HEK293 (cell line): ENCODE results near the gene WDPCP.

ENCODE experiments used
- CTCF ChIA-PET: fragments of 350-600 bp; formaldehyde crosslinking; extraction: SDS; loops from one replicate; lab custom pipeline; 2021; ENCODE audit warnings: antibody characterized with exemption; lab: Yijun Ruan, JAX
- POLR2A ChIA-PET: fragments of 300-600 bp; formaldehyde crosslinking; extraction: SDS; loops from one replicate; lab custom pipeline; 2020; ENCODE audit warnings: antibody characterized with exemption, inconsistent platforms; lab: Yijun Ruan, JAX
- H3K27ac ChIP-seq: fragments of 200-500 bp; sonication (Bioruptor generic); 2 replicates; pipeline ENCODE4 v1.5.1; 2014; ENCODE audit warnings: low read depth, low read length, control low read depth, inconsistent platforms; ENCODE audit errors: extremely low read depth
- H3K36me3 ChIP-seq, 2 experiments: fragments of 200-500 bp in 1 of 2; sonication (Bioruptor generic) in 1 of 2; 1 replicate in 1 of 2; 2 replicates in 1 of 2; pipeline ENCODE4 v1.5.1; 2014 to 2017; ENCODE audit warnings: inconsistent platforms in 2 of 2, low read length in 2 of 2; ENCODE audit not compliant: control insufficient read depth in 2 of 2, insufficient read depth in 1 of 2
- H3K4me1 ChIP-seq: fragments of 200-500 bp; sonication (Bioruptor generic); 2 replicates; pipeline ENCODE4 v1.5.1; 2014; ENCODE audit warnings: mild to moderate bottlenecking, low read length, inconsistent platforms; ENCODE audit not compliant: control insufficient read depth, insufficient read depth
- H3K4me3 ChIP-seq: 2 replicates; pipeline ENCODE4 v1.5.1; 2011; ENCODE audit warnings: low read depth, mild to moderate bottlenecking, control low read depth, low read length, moderate library complexity
- H3K9me3 ChIP-seq: fragments of 200-500 bp; sonication (Bioruptor generic); 2 replicates; pipeline ENCODE4 v1.5.1; 2014; ENCODE audit warnings: low read depth, low read length, inconsistent platforms; ENCODE audit not compliant: control insufficient read depth, insufficient read depth
- GLIS2 ChIP-seq: fragments of 450-650 bp; formaldehyde crosslinking; IDR thresholded peaks from 2 replicates; pipeline ENCODE4 v1.5.1; 2016; ENCODE audit warnings: missing biosample characterization, missing genetic modification characterization
- KLF16 ChIP-seq: fragments of 450-650 bp; formaldehyde crosslinking; IDR thresholded peaks from 2 replicates; pipeline ENCODE4 v1.5.1; 2017; ENCODE audit warnings: missing biosample characterization, missing genetic modification characterization
- KLF8 ChIP-seq: fragments of 450-650 bp; formaldehyde crosslinking; IDR thresholded peaks from 2 replicates; pipeline ENCODE4 v1.5.1; 2016; ENCODE audit warnings: missing biosample characterization, missing genetic modification characterization
- SP3 ChIP-seq: fragments of 450-650 bp; formaldehyde crosslinking; IDR thresholded peaks from 2 replicates; pipeline ENCODE4 v1.5.1; 2016; ENCODE audit warnings: missing biosample characterization, missing genetic modification characterization
- TCF7L2 ChIP-seq: IDR thresholded peaks from 2 replicates; pipeline ENCODE4 v1.6.1; 2011; ENCODE audit warnings: low read depth, mild to moderate bottlenecking, inconsistent platforms, low read length, moderate library complexity, borderline replicate concordance
- YY1 ChIP-seq: fragments of 450-650 bp; formaldehyde crosslinking; IDR thresholded peaks from 2 replicates; pipeline ENCODE4 v1.5.1; 2018; ENCODE audit warnings: missing biosample characterization, missing genetic modification characterization
- ZBTB26 ChIP-seq: fragments of 450-650 bp; formaldehyde crosslinking; optimal IDR thresholded peaks from 2 replicates; pipeline ENCODE3; 2016; ENCODE audit warnings: missing biosample characterization, mild to moderate bottlenecking, missing genetic modification characterization
- ZBTB8A ChIP-seq: fragments of 450-650 bp; formaldehyde crosslinking; IDR thresholded peaks from 2 replicates; pipeline ENCODE4 v1.5.1; 2016; ENCODE audit warnings: missing biosample characterization, missing genetic modification characterization
- ZFP37 ChIP-seq: fragments of 450-650 bp; formaldehyde crosslinking; IDR thresholded peaks from 2 replicates; pipeline ENCODE4 v1.5.1; 2016; ENCODE audit warnings: missing biosample characterization, missing genetic modification characterization
- ZNF138 ChIP-seq: fragments of 450-650 bp; formaldehyde crosslinking; IDR thresholded peaks from 2 replicates; pipeline ENCODE4 v1.5.1; 2016; ENCODE audit warnings: missing biosample characterization, missing genetic modification characterization, borderline replicate concordance
- ZNF214 ChIP-seq: fragments of 450-650 bp; formaldehyde crosslinking; IDR thresholded peaks from 2 replicates; pipeline ENCODE4 v1.5.1; 2017; ENCODE audit warnings: missing biosample characterization, mild to moderate bottlenecking, missing genetic modification characterization, borderline replicate concordance
- ZNF302 ChIP-seq: fragments of 450-650 bp; formaldehyde crosslinking; IDR thresholded peaks from 2 replicates; pipeline ENCODE4 v1.5.1; 2016; ENCODE audit warnings: missing biosample characterization, missing genetic modification characterization, low read depth
- ZNF350 ChIP-seq: fragments of 450-650 bp; formaldehyde crosslinking; IDR thresholded peaks from 2 replicates; pipeline ENCODE4 v1.5.0; 2017; ENCODE audit warnings: missing biosample characterization, mild to moderate bottlenecking, missing genetic modification characterization
- ZNF394 ChIP-seq: fragments of 450-650 bp; formaldehyde crosslinking; IDR thresholded peaks from 2 replicates; pipeline ENCODE4 v1.5.1; 2016; ENCODE audit warnings: missing biosample characterization, missing genetic modification characterization, mild to moderate bottlenecking, moderate library complexity, borderline replicate concordance
- ZNF501 ChIP-seq: fragments of 450-650 bp; formaldehyde crosslinking; IDR thresholded peaks from 2 replicates; pipeline ENCODE4 v1.5.1; 2016; ENCODE audit warnings: missing biosample characterization, missing genetic modification characterization
- ZNF521 ChIP-seq: fragments of 450-650 bp; formaldehyde crosslinking; IDR thresholded peaks from 2 replicates; pipeline ENCODE4 v1.5.1; 2017; ENCODE audit warnings: missing biosample characterization, mild to moderate bottlenecking, missing genetic modification characterization
- ZNF544 ChIP-seq: fragments of 450-650 bp; formaldehyde crosslinking; IDR thresholded peaks from 2 replicates; pipeline ENCODE4 v1.5.0; 2017; ENCODE audit warnings: missing biosample characterization, missing genetic modification characterization
- ZNF558 ChIP-seq: fragments of 450-650 bp; formaldehyde crosslinking; IDR thresholded peaks from 2 replicates; pipeline ENCODE4 v1.5.1; 2016; ENCODE audit warnings: missing biosample characterization, missing genetic modification characterization
- ZNF610 ChIP-seq: fragments of 450-650 bp; formaldehyde crosslinking; IDR thresholded peaks from 2 replicates; pipeline ENCODE4 v1.5.1; 2016; ENCODE audit warnings: missing biosample characterization, missing genetic modification characterization, borderline replicate concordance
- ZNF768 ChIP-seq: fragments of 450-650 bp; formaldehyde crosslinking; IDR thresholded peaks from 2 replicates; pipeline ENCODE4 v1.5.1; 2018; ENCODE audit warnings: missing biosample characterization, mild to moderate bottlenecking, missing genetic modification characterization
- ZNF777 ChIP-seq: fragments of 450-650 bp; formaldehyde crosslinking; IDR thresholded peaks from 2 replicates; pipeline ENCODE4 v1.5.1; 2017; ENCODE audit warnings: missing biosample characterization, missing genetic modification characterization, borderline replicate concordance
- TF ChIP-seq, protein P1 (sequence below): fragments of 450-650 bp; formaldehyde crosslinking; IDR thresholded peaks from 2 replicates; pipeline ENCODE4 v1.5.0; 2017; ENCODE audit warnings: missing biosample characterization, missing genetic modification characterization, borderline replicate concordance

Gene WDPCP

GRCh38 chr2:63073994-63074393 lies 514.3 kb downstream of the WDPCP start:
- Histone ChIP-seq H3K36me3 (no peaks in the 10 kb centered on the region), H3K27ac (no peak overlapping the region), H3K9me3 (no peaks in the 10 kb centered on the region)
- POLR2A ChIA-PET, result no interaction called here
- CTCF ChIA-PET, result no interaction called here
- no peak for TF ChIP-seq ZNF777
- TF ChIP-seq ZNF394, result no peak
- no peak for TF ChIP-seq SP3 (tag by site-specific recombination)
- TF ChIP-seq ZBTB8A, result no peak
- TF ChIP-seq ZNF521 (tag by site-specific recombination), result no peak
- TF ChIP-seq ZNF302, result no peak
- TF ChIP-seq TCF7L2, result no peak
- no peak for TF ChIP-seq ZFP37
- TF ChIP-seq ZNF214 (tag by site-specific recombination), result no peak
- TF ChIP-seq ZNF558 (tag by site-specific recombination), result no peak
- TF ChIP-seq KLF16 (tag by site-specific recombination), result no peak
- TF ChIP-seq, all 188 proteins: peak for 0
- Histone ChIP-seq H3K4me3 (no peak overlapping the region), H3K4me1 (no peaks in the 10 kb centered on the region)

DNA sequence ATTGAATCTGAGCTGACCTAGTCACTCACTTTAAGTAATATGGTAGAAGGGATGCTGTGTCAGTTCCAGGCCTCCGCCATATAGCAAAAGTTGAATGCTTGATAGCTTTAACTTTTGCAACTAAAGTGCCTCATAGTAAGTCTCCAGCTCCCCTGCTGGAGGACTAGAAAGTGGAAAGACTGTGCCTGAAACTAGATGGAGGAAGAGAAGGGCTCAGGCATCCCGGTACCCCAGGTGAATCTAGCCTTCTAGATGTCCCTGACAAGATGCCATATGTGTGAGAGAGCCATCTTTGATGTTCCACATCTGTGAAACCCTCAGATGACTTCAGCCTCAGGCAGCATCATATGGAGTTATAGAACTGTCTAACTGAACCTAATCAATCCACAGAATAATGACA lies 516.6 kb downstream of the WDPCP start:
- peaks cover 11% of the 10 kb centered on the region for H3K4me1 ChIP-seq
- ChIA-PET POLR2A (no interaction called here), CTCF (no interaction called here)
- no peak overlapping the region for H3K4me3 ChIP-seq
- no peaks in the 10 kb centered on the region for H3K36me3 ChIP-seq
- H3K9me3 ChIP-seq, result no peaks in the 10 kb centered on the region
- H3K27ac ChIP-seq, result no peak overlapping the region
- TF ChIP-seq ZNF544 (no peak), ZBTB26 (tag by site-specific recombination) (no peak), ZNF610 (tag by site-specific recombination) (no peak), YY1 (tag by site-specific recombination) (no peak), GLIS2 (tag by site-specific recombination) (no peak), ZNF768 (tag by site-specific recombination) (no peak), ZBTB8A (no peak), ZNF501 (tag by site-specific recombination) (no peak), ZNF350 (tag by site-specific recombination) (no peak), ZNF394 (no peak), ZNF138 (no peak), KLF8 (no peak)
- TF ChIP-seq, protein P1, sequence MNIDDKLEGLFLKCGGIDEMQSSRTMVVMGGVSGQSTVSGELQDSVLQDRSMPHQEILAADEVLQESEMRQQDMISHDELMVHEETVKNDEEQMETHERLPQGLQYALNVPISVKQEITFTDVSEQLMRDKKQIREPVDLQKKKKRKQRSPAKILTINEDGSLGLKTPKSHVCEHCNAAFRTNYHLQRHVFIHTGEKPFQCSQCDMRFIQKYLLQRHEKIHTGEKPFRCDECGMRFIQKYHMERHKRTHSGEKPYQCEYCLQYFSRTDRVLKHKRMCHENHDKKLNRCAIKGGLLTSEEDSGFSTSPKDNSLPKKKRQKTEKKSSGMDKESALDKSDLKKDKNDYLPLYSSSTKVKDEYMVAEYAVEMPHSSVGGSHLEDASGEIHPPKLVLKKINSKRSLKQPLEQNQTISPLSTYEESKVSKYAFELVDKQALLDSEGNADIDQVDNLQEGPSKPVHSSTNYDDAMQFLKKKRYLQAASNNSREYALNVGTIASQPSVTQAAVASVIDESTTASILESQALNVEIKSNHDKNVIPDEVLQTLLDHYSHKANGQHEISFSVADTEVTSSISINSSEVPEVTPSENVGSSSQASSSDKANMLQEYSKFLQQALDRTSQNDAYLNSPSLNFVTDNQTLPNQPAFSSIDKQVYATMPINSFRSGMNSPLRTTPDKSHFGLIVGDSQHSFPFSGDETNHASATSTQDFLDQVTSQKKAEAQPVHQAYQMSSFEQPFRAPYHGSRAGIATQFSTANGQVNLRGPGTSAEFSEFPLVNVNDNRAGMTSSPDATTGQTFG (tag by site-specific recombination), result no peak
